ENCODE measurements around the gene R3HDML. TPM values are rescaled to one million over a fixed set of nuclear protein-coding genes. Genes with fewer than 3 reads are reported as not detected.
"Not testable (repeated sequence)": the region's sequence is repeated elsewhere in the genome, so short reads cannot be mapped to it uniquely, and the experiment has no call there.

The R3HDML gene
- total and polyA plus RNA-seq, 10 of the 15 experiments (the other 5 are each of a cell fraction or from before 2014, with no cell fraction given), result not detected

GRCh38 chr20:44326391-44327159, 10.3 kb upstream of the R3HDML start:
- Histone ChIP-seq H3K9me3 (replicated peaks; ENCODE audit: control insufficient read depth, insufficient read depth, low read length) (no peaks in the 10 kb centered on the region), H3K79me2 (ENCODE audit: control insufficient read depth, insufficient read depth, low read length) (no peaks in the 10 kb centered on the region), H4K20me1 (ENCODE audit: control insufficient read depth, insufficient read depth) (no peaks in the 10 kb centered on the region), H3K27ac (ENCODE audit: control insufficient read depth, insufficient read depth) (no peak overlapping the region), H3K4me3 (no peak overlapping the region), H3K27me3 (replicated peaks in 1 of 2; ENCODE audit: control insufficient read depth in 2 of 2, insufficient read depth in 2 of 2, low read length in 1 of 2) (no peaks in the 10 kb centered on the region; a peak in 2 of 4 replicates), H3K9ac (ENCODE audit: control insufficient read depth, insufficient read depth, low read length) (no peak overlapping the region), H2AFZ (ENCODE audit: control insufficient read depth, low read depth, low read length) (peak overlapping the region; percentile 44; the same call in 1 of the 2 replicates), H3K36me3 (ENCODE audit: control insufficient read depth in 2 of 2, insufficient read depth in 2 of 2, low read length in 1 of 2) (no peaks in the 10 kb centered on the region), H3K4me1 (ENCODE audit: control insufficient read depth, insufficient read depth, low read length) (no peaks in the 10 kb centered on the region), H3K4me2 (ENCODE audit: control insufficient read depth, insufficient read depth) (peak overlapping the region; percentile 55)
- BruUV-seq (replicated peaks), result no TSS peak
- intact Hi-C loops (cut with micrococcal nuclease; ENCODE audit: unreplicated experiment), result no loop called here
- DNase-seq (ENCODE audit: low read depth, low spot score), result no peak
- SMC1A ChIA-PET (ENCODE audit: uncharacterized antibody, unreplicated experiment), result interaction anchor here (1.5 to 2.1 kb wide), 2 partner anchors 14 to 16 kb away, joined by 3 to 6 read pairs; partner anchors contain the start of gene FITM2
- FAIRE-seq, result no peak
- in situ Hi-C loops (cut with MboI), result no loop called here
- CTCF ChIA-PET, result interaction anchor here (0.6 to 1.4 kb wide), 3 partner anchors 13 to 47 kb away, joined by 3 to 5 read pairs (median 4); no protein-coding TSS in a partner anchor
- WGBS (ENCODE audit: insufficient coverage, insufficient replicate concordance, low lambda C conversion rate, missing lambda C conversion rate), result 19% methylated on average over 25 of the region's 50 CpGs
- POLR2A ChIA-PET, result interaction anchor here (0.9 kb wide), 1 partner anchor 321 kb away, joined by 5 read pairs; no protein-coding TSS in a partner anchor
- 0 out of 2 replicates have a peak, but pooled peaks have one; percentile 46 for TF ChIP-seq TCF3 (IDR thresholded peaks at IDR 0.05; ENCODE audit: borderline replicate concordance, insufficient read depth, low read depth, low read length)
- no peak for TF ChIP-seq CBX3 (IDR thresholded peaks at IDR 0.05; ENCODE audit: borderline replicate concordance, low read depth)
- 0 out of 2 replicates have a peak, but pooled peaks have one; percentile 19 for TF ChIP-seq TCF12 (IDR thresholded peaks at IDR 0.05; ENCODE audit: low read depth, low read length)
- TF ChIP-seq CREM (IDR thresholded peaks at IDR 0.05; ENCODE audit: low read depth), result no peak
- RAD21 ChIA-PET (ENCODE audit: unreplicated experiment), result no interaction called here
- peak; percentile 53 for ATAC-seq

- H3K36me3 ChIP-seq (ENCODE audit: control insufficient read depth in 2 of 2, insufficient read depth in 2 of 2, low read length in 1 of 2); DNase-seq (ENCODE audit: low read depth, low spot score); H3K27me3 ChIP-seq (replicated peaks in 1 of 2; ENCODE audit: control insufficient read depth in 2 of 2, insufficient read depth in 2 of 2, low read length in 1 of 2); H4K20me1 ChIP-seq (ENCODE audit: control insufficient read depth, insufficient read depth); RAD21 ChIA-PET (ENCODE audit: unreplicated experiment); H3K4me3 ChIP-seq; ATAC-seq; H2AFZ ChIP-seq (ENCODE audit: control insufficient read depth, low read depth, low read length); H3K4me1 ChIP-seq (ENCODE audit: control insufficient read depth, insufficient read depth, low read length); H3K79me2 ChIP-seq (ENCODE audit: control insufficient read depth, insufficient read depth, low read length); H3K9me3 ChIP-seq (replicated peaks; ENCODE audit: control insufficient read depth, insufficient read depth, low read length); SMC1A ChIA-PET (ENCODE audit: uncharacterized antibody, unreplicated experiment); in situ Hi-C loops (cut with MboI); BruUV-seq (replicated peaks); H3K27ac ChIP-seq (ENCODE audit: control insufficient read depth, insufficient read depth); FAIRE-seq; H3K9ac ChIP-seq (ENCODE audit: control insufficient read depth, insufficient read depth, low read length); H3K4me2 ChIP-seq (ENCODE audit: control insufficient read depth, insufficient read depth); intact Hi-C loops (cut with micrococcal nuclease; ENCODE audit: unreplicated experiment): not testable (repeated sequence)
- 77% methylated on average over 7 of the region's 7 CpGs for WGBS (ENCODE audit: insufficient coverage, insufficient replicate concordance, low lambda C conversion rate, missing lambda C conversion rate)
- ChIA-PET POLR2A (interaction anchor here (0.7 to 0.9 kb wide), 2 partner anchors 320 to 604 kb away, joined by 3 to 5 read pairs; no protein-coding TSS in a partner anchor), CTCF (interaction anchor here (1.3 kb wide), 1 partner anchor 16 kb away, joined by 7 read pairs; no protein-coding TSS in a partner anchor)
Measured at GRCh38 chr20:44327748-44328147, 9.1 kb upstream of the R3HDML start.
